Left lung (tissue), 10 donors: ENCODE results near the gene SETMAR. TPM values are rescaled to one million over a fixed set of nuclear protein-coding genes. Genes with fewer than 3 reads are reported as not detected.

Experiments
- ATAC-seq: fragments of 200-7000 bp; cut with Tn5 transposase; one replicate; pipeline ENCODE4 v1.9.1; 2020; ENCODE audit warnings: moderate library complexity
- DNase-seq, 4 donors: peaks; one replicate each; pipeline ENCODE4 v3.0.0-alpha.2; 2013 to 2020
- H3K27ac ChIP-seq, 2 donors: fragments of 200-600 bp; sonication (generic) in 1 of 2; one replicate each; pipeline versions ENCODE4 v1.5.0 to v1.8.0; 2020 to 2021
- H3K27me3 ChIP-seq, 2 donors: fragments of 200-600 bp; sonication (generic) in 1 of 2; one replicate each; pipeline versions ENCODE4 v1.5.0 to v1.8.0; 2020 to 2021
- H3K36me3 ChIP-seq, 2 donors: fragments of 200-600 bp; sonication (generic) in 1 of 2; one replicate each; pipeline versions ENCODE4 v1.5.0 to v1.8.0; 2020 to 2021
- H3K4me1 ChIP-seq, 2 donors: fragments of 200-600 bp; one replicate each; pipeline ENCODE4 v1.8.0; 2021
- H3K4me3 ChIP-seq, 2 donors: fragments of 200-600 bp; sonication (generic) in 1 of 2; one replicate each; pipeline versions ENCODE4 v1.5.0 to v1.8.0; 2020 to 2021; ENCODE audit warnings: mild to moderate bottlenecking in 1 of 2
- H3K9me3 ChIP-seq, 2 donors: fragments of 200-600 bp; sonication (generic) in 1 of 2; one replicate each; pipeline versions ENCODE4 v1.5.0 to v1.8.0; 2020 to 2021
- intact Hi-C, 2 donors: fragments of 100-400 bp; cut with DNase I; formaldehyde crosslinking; loops; one replicate each; pipeline versions ENCODE4 v1.11.2 to v1.14.2; 2022
- polyA plus RNA-seq, 6 donors: library from polyadenylated mRNA; unstranded; fragments of 120-200 nt; gene quantifications; one replicate each; pipeline ENCODE4 v1.2.1, GENCODE V29; 2013; ENCODE audit not compliant: insufficient read length in 6 of 6
- total RNA-seq, 2 donors: library from RNA; stranded (reverse); fragmentation: NEBNext Ultra II Directional; extraction: Animal tissue kit (Norgen Biotek cat#: 25700); gene quantifications; one replicate each; pipeline ENCODE4 v1.2.1, GENCODE V29; 2021
- TF ChIP-seq, protein P1 (sequence below), 2 donors: fragments of 200-600 bp; sonication (generic) in 1 of 2; IDR thresholded peaks; one replicate each; pipeline versions ENCODE4 v1.5.0 to v1.8.0; 2021; ENCODE audit warnings: antibody characterized with exemption in 2 of 2
- donor health status: DM: no; HTN: yes; CAD: no.
- donor health status: DM: no; HTN: no; CAD: no.

SETMAR gene
- total and polyA plus RNA-seq, 8 donors, result 12.8 to 42.5 (median 37.4) TPM

- no peaks in the 10 kb centered on the region for H3K27me3 ChIP-seq
- H3K27ac ChIP-seq, result no peak overlapping the region
- H3K36me3 ChIP-seq, result no peaks in the 10 kb centered on the region
- H3K4me3 ChIP-seq, result no peak overlapping the region
- H3K4me1 ChIP-seq, result peaks cover 0 to 6% of the 10 kb centered on the region in 2 donors
- intact Hi-C loops, result no loop called here
- no peak for ATAC-seq
- TF ChIP-seq, protein P1, sequence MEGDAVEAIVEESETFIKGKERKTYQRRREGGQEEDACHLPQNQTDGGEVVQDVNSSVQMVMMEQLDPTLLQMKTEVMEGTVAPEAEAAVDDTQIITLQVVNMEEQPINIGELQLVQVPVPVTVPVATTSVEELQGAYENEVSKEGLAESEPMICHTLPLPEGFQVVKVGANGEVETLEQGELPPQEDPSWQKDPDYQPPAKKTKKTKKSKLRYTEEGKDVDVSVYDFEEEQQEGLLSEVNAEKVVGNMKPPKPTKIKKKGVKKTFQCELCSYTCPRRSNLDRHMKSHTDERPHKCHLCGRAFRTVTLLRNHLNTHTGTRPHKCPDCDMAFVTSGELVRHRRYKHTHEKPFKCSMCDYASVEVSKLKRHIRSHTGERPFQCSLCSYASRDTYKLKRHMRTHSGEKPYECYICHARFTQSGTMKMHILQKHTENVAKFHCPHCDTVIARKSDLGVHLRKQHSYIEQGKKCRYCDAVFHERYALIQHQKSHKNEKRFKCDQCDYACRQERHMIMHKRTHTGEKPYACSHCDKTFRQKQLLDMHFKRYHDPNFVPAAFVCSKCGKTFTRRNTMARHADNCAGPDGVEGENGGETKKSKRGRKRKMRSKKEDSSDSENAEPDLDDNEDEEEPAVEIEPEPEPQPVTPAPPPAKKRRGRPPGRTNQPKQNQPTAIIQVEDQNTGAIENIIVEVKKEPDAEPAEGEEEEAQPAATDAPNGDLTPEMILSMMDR (IDR thresholded peaks at IDR 0.05), result no peak
- H3K9me3 ChIP-seq, result no peaks in the 10 kb centered on the region
- no peak for DNase-seq
Observed at GRCh38 chr3:4336850-4337546, 33.8 kb downstream of the SETMAR start.

DNA sequence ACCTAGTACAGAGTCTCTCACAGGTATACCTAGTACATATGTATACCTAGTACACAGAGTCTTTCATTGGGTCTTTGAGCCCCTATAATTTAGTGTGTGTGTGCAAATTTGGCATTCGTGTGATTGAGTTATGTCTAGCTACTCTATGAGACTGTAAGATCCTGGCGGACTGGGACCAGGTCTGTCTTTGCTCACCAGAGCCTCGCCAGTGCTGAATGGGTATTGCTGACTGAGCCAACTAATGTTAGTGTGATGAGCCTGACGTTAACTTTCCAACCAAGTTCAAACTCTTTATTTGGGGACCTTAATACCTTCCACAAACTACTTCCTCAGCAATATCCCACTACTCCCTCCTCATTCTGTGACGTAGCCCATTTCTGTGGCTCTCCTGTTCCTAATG, 35.6 kb downstream of the SETMAR start:
- peaks cover 0 to 6% of the 10 kb centered on the region in 2 donors for H3K4me1 ChIP-seq
- no peaks in the 10 kb centered on the region for H3K27me3 ChIP-seq
- intact Hi-C loops, result no loop called here
- TF ChIP-seq, protein P1 (IDR thresholded peaks at IDR 0.05), result no peak
- no peak for DNase-seq
- H3K4me3 ChIP-seq, result no peak overlapping the region
- H3K36me3 ChIP-seq, result no peaks in the 10 kb centered on the region
- no peak overlapping the region for H3K27ac ChIP-seq
- ATAC-seq, result no peak
- H3K9me3 ChIP-seq, result no peaks in the 10 kb centered on the region

DNA sequence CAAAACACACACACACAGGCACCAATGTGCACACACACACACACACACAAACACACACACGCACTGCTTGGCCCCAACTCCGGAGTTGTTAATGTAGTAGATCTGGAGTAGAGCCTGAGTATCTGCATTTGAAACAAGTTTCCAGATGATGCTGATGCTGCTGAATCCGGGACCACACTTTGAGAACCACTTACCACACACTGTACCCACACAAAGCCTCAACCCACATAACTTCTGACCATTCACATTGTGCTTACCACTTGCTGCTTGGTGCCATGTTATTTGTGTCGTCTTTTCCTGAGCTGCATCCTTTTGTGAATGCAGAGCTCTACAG, 36.9 kb downstream of the SETMAR start:
- Histone ChIP-seq H3K36me3 (no peaks in the 10 kb centered on the region), H3K9me3 (no peaks in the 10 kb centered on the region), H3K4me3 (no peak overlapping the region), H3K27ac (no peak overlapping the region), H3K27me3 (no peaks in the 10 kb centered on the region), H3K4me1 (peaks cover 0 to 6% of the 10 kb centered on the region in 2 donors)
- intact Hi-C loops, result no loop called here
- DNase-seq (no peak), ATAC-seq (no peak)
- TF ChIP-seq, protein P1 (IDR thresholded peaks at IDR 0.05), result no peak

DNA sequence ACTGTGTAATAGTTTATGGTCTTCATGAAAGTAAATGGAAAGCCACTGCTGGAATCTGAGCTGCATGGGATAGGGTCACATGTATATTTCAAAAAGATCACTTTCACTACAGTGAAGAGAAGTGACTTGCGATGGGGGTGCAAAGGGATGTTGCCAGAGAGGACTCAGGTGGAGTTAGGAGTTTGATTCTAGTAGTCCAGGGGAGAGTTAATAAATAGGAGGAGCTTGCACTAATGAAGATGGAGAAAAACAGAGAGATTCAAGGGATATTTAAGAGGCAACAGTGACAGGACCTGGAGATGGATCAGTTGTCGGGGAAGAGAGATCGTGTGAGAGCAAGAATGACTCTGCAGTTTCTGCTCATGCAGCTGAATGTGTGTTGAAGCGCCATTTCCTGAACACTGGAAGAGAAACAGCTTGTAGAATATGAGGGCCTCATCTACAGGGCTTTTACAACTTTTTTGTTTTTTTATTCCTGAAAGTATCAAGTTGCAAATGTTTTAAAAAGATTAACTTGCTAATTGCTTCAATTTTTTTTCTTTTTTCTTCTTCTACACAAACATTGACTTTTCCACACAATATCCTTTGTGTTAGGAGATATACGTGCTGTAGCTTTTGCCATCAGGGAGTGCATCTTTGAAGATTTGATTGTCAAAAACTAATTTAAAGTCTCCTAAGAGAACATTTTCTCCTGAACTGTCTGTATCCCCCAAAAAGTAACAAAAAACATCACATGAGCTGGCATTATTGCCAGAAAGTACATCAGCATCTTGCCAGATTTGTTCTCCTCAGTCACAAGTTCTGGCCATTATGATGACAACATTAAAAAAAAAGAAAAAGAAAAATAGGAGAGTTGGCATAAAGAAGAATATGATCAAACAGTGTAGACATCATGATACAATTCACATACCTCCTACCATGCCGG, 37.5 kb downstream of the SETMAR start:
- Histone ChIP-seq H3K4me1 (peaks cover 0 to 6% of the 10 kb centered on the region in 2 donors), H3K27me3 (no peaks in the 10 kb centered on the region), H3K4me3 (no peak overlapping the region), H3K9me3 (no peaks in the 10 kb centered on the region), H3K27ac (peak overlapping the region in 1 of 2 donors; percentile 27), H3K36me3 (no peaks in the 10 kb centered on the region)
- ATAC-seq (peak; percentile 50), DNase-seq (no peak)
- TF ChIP-seq, protein P1 (IDR thresholded peaks at IDR 0.05), result no peak
- intact Hi-C loops, result no loop called here

DNA sequence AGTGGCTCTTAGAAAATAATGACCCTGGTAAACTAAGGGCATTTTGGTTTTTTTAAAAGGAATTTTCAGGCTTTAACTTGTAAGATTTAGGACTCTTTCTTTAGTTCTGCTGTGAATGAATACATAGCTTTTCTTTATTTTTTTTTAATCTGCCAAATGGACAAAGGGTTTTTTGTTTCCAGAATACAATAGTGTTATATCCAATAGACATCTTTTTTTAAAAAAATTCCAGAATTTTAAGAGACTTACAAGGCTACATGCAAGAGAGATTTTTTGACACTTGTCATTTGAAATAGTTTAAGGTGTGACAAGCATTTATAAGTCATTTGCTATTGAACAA, 38.1 kb downstream of the SETMAR start:
- no peak overlapping the region for H3K27ac ChIP-seq
- no peak for DNase-seq
- intact Hi-C loops, result no loop called here
- peaks cover 0 to 6% of the 10 kb centered on the region in 2 donors for H3K4me1 ChIP-seq
- no peaks in the 10 kb centered on the region for H3K27me3 ChIP-seq
- ATAC-seq, result no peak
- TF ChIP-seq, protein P1 (IDR thresholded peaks at IDR 0.05), result no peak
- no peak overlapping the region for H3K4me3 ChIP-seq
- H3K9me3 ChIP-seq, result no peaks in the 10 kb centered on the region
- H3K36me3 ChIP-seq, result no peaks in the 10 kb centered on the region
